ENCODE data around the gene IL12B.
"Not testable (repeated sequence)": the region's sequence is repeated elsewhere in the genome, so short reads cannot be mapped to it uniquely, and the experiment has no call there.

Gene IL12B

GRCh38 chr5:159294921-159295320, 35.4 kb downstream of the IL12B start:
- DNase-seq (ENCODE audit: low read depth in 2 of 2), result no peak

- no peak for DNase-seq (ENCODE audit: low read depth in 2 of 2)
Observed at GRCh38 chr5:159290741-159291140, 39.5 kb downstream of the IL12B start.

GRCh38 chr5:159286420-159287035, 43.8 kb downstream of the IL12B start:
- DNase-seq (ENCODE audit: low read depth in 2 of 2), result no peak

DNA sequence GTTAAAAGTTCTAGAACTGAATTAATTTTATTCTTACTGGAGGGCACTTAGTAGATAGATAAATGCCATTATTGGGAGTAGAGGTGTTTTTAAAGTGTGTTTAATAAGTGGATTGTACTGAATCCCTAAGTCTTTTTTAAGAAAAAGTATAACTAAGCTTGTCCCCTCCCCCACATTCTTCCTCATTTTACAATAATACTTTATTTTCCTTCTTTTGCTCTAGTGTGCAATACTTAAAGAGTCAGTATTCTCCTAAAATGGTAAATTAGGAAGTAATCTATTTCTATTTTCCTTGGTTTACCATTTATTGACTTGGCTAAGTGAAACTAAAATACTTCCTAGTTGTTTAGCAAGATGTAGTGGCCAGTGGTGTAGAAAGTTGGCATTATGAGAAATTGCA, 55.6 kb downstream of the IL12B start:
- no peak for DNase-seq (ENCODE audit: low read depth in 2 of 2)

GRCh38 chr5:159273923-159274322, 56.4 kb downstream of the IL12B start:
- DNase-seq (ENCODE audit: low read depth in 2 of 2), result no peak

DNA sequence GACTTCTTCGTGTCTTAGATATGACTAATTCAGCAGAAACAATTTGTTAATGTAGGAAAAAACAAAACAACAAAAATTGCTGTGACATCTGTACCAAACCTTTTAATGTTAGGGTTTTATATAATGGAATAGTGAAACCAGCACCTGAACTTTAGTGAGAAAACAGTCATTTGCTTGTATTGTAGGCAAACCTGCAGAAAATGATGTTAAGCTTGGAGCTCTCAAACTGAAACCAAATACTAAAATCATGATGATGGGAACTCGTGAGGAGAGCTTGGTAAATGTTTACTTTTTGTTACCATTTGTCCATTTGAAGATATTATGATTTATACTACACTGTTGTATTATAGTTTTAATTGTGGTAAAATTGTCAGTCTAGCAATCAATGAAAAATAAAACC, 60.6 kb downstream of the IL12B start:
- no peak for DNase-seq (ENCODE audit: low read depth in 2 of 2)

- not testable (repeated sequence) for DNase-seq (ENCODE audit: low read depth in 2 of 2)
Observed at GRCh38 chr5:159266764-159267163, 63.5 kb downstream of the IL12B start.

Measured in stimulated activated CD8-positive, alpha-beta memory T cell treated with anti-CD3 and anti-CD28 coated beads, Interleukin-15, amount 100 ng/mL, for 4 hours (primary cell).